ENCODE results near the gene LPXN.

- no peak for TF ChIP-seq POLR2AphosphoS5 (IDR thresholded peaks at IDR 0.05)
- no peak for TF ChIP-seq CTCF (IDR thresholded peaks at IDR 0.05)
- no peak for TF ChIP-seq POLR2A (IDR thresholded peaks at IDR 0.05)
Measured at GRCh38 chr11:58580311-58580710, 4.7 kb upstream of the LPXN start.
